Activated CD8-positive, alpha-beta T cell treated with anti-CD3 and anti-CD28 coated beads, Interleukin-2, amount 10 ng/mL, durations not matched to agents 7 days and 5 days (primary cell): ENCODE measurements around the gene ZBTB7C. TPM values are rescaled to one million over a fixed set of nuclear protein-coding genes. Genes with fewer than 3 reads are reported as not detected.

Experiments
- ATAC-seq: fragments of 150-1000 bp; cut with Tn5 transposase; one replicate; pipeline ENCODE4 v1.10.0; 2021; ENCODE audit warnings: moderate library complexity
- CTCF ChIA-PET: fragments of 350-600 bp; sonication (Branson Sonifier 250); formaldehyde crosslinking; loops from one replicate; lab custom pipeline; 2021; ENCODE audit warnings: antibody characterized with exemption; lab: Charles Lee
- POLR2A ChIA-PET: fragments of 350-600 bp; sonication (Branson Sonifier 250); formaldehyde crosslinking; loops from one replicate; lab custom pipeline; 2021; ENCODE audit warnings: antibody characterized with exemption; lab: Charles Lee
- DNase-seq: peaks from one replicate; pipeline ENCODE4 v3.0.0-alpha.2; 2020
- H3K27ac Mint-ChIP-seq: one replicate; pipeline ENCODE4 v1.8.0; 2021; ENCODE audit warnings: mild to moderate bottlenecking, mixed read lengths
- H3K27me3 Mint-ChIP-seq: one replicate; pipeline ENCODE4 v1.8.0; 2021; ENCODE audit warnings: low read depth, mixed read lengths
- H3K36me3 Mint-ChIP-seq: one replicate; pipeline ENCODE4 v1.8.0; 2021; ENCODE audit warnings: low read depth, mixed read lengths
- H3K4me1 Mint-ChIP-seq: one replicate; pipeline ENCODE4 v1.8.0; 2021; ENCODE audit warnings: low read depth, mixed read lengths
- H3K4me3 Mint-ChIP-seq: one replicate; pipeline ENCODE4 v1.8.0; 2021; ENCODE audit warnings: mild to moderate bottlenecking, mixed read lengths
- H3K9me3 Mint-ChIP-seq: one replicate; pipeline ENCODE4 v1.8.0; 2022; ENCODE audit warnings: mixed read lengths; ENCODE audit not compliant: insufficient read depth
- total RNA-seq, 2 experiments: library from RNA; stranded (reverse); gene quantifications; one replicate each; pipeline ENCODE4 v1.2.3, GENCODE V29; 2021

ZBTB7C gene
- total RNA-seq, 2 experiments from 2014 or later = not detected

DNA sequence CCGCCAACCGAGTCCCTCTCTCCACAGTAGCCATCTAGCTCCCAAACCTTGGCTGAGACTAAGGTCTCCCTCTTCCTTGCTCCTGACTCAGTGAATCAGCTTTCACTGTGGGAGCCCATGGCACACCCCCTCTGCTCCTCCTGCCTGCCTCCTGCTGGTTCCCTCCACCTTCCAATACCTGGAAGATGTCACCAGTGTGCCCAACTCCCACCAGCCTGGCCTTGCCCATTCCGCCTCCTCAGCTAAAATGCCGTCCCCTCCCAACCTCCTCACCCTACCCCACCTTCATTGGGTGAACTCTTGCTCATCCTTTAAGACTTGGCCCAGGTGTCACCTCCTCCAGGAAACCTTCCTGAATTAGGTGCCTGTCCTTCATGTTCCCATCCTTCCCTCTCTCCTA is 348.8 kb downstream of the ZBTB7C start:
- Mint-ChIP-seq H3K4me1 (no peaks in the 10 kb centered on the region), H3K36me3 (no peaks in the 10 kb centered on the region), H3K4me3 (no peak overlapping the region), H3K27ac (no peak overlapping the region), H3K9me3 (no peaks in the 10 kb centered on the region), H3K27me3 (peaks cover 30% of the 10 kb centered on the region)
- DNase-seq (no peak), ATAC-seq (no peak)
- CTCF ChIA-PET = no interaction called here
- POLR2A ChIA-PET = interaction anchor here (0.7 to 0.8 kb wide), 2 partner anchors 8 to 112 kb away, joined by 3 to 4 read pairs; no protein-coding TSS in a partner anchor

DNA sequence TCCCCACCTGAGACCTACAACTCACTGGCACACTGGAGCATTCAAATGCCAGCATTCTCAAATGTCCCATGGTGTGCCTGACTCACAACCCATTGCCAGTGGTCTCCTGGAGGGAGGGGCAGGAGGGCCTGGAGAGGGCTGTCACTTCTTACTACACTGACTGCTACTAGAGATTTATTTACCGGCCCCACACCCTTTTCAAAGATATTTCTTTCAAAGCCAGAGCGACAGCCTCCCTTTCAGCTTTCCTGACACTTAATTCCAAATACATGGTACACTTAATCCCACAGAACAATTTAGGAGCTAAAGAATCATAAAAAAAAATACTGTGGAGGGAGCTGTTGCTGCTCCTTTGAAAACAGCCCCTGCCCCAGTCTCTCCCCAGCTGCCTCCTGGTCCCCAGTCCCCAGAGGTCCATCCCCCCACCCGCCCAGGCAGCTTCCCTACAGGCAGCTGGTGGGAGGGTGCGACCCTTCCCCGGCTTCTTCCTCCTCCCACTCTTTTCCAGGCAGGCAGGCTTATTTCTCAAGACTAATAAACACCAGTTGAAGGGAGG is 349.6 kb downstream of the ZBTB7C start:
- no peaks in the 10 kb centered on the region for H3K36me3 Mint-ChIP-seq
- H3K4me3 Mint-ChIP-seq = no peak overlapping the region
- DNase-seq (no peak), ATAC-seq (no peak)
- H3K4me1 Mint-ChIP-seq = no peaks in the 10 kb centered on the region
- ChIA-PET CTCF (no interaction called here), POLR2A (interaction anchor here (0.7 to 0.8 kb wide), 2 partner anchors 9 to 111 kb away, joined by 3 to 4 read pairs; no protein-coding TSS in a partner anchor)
- H3K27ac Mint-ChIP-seq = no peak overlapping the region
- H3K9me3 Mint-ChIP-seq = no peaks in the 10 kb centered on the region
- peaks cover 36% of the 10 kb centered on the region for H3K27me3 Mint-ChIP-seq

GRCh38 chr18:48058486-48058885 is 350.7 kb downstream of the ZBTB7C start:
- ChIA-PET CTCF (no interaction called here), POLR2A (no interaction called here)
- Mint-ChIP-seq H3K4me1 (no peaks in the 10 kb centered on the region), H3K4me3 (no peak overlapping the region), H3K9me3 (no peaks in the 10 kb centered on the region), H3K36me3 (no peaks in the 10 kb centered on the region), H3K27ac (no peak overlapping the region), H3K27me3 (peaks cover 44% of the 10 kb centered on the region)
- ATAC-seq (no peak), DNase-seq (no peak)

DNA sequence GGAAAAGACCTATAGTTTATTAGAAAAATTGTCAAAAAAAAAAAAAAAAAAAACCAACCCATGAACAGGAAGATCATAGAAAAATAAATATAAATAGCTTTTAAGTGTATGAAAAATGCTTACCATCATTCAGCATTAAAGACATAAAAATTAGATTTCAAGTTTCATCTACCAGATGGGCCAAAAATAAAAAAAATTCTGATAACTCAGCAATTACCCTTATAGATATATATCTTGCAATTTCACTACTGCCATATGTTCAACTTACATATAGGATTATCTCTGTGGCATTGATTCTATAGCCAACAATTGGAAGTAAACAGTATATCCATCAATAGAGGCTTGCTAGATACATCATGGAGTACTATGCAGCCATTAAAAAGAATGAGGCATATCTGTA is 352.2 kb downstream of the ZBTB7C start:
- no peaks in the 10 kb centered on the region for H3K36me3 Mint-ChIP-seq
- H3K9me3 Mint-ChIP-seq = no peaks in the 10 kb centered on the region
- no peaks in the 10 kb centered on the region for H3K4me1 Mint-ChIP-seq
- H3K4me3 Mint-ChIP-seq = no peak overlapping the region
- ChIA-PET CTCF (no interaction called here), POLR2A (no interaction called here)
- no peak for ATAC-seq
- DNase-seq = no peak
- peaks cover 48% of the 10 kb centered on the region for H3K27me3 Mint-ChIP-seq
- H3K27ac Mint-ChIP-seq = no peak overlapping the region

DNA sequence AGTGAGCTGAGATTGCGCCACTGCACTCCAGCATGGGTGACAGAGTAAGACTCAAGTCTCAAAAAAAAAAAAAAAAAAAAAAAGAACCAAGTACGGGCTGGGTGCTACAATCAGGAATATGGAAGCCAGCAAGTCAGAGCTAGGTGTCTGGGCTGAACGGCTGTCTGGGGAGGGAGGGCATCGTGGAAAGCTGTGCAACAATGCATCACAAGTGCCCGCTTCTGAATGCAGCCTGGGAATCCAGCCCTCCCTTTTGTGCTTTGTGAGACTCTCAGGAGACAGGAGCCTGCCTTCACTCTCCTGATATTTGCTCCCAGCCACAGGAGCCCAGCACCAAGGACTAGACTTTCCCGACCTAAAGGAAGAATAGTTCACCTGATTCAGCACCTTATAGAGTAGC is 353.8 kb downstream of the ZBTB7C start:
- CTCF ChIA-PET = no interaction called here
- POLR2A ChIA-PET = no interaction called here
- H3K4me3 Mint-ChIP-seq = no peak overlapping the region
- no peak for DNase-seq
- no peak for ATAC-seq
- no peak overlapping the region for H3K27ac Mint-ChIP-seq
- no peaks in the 10 kb centered on the region for H3K9me3 Mint-ChIP-seq
- H3K27me3 Mint-ChIP-seq = peaks cover 42% of the 10 kb centered on the region
- H3K4me1 Mint-ChIP-seq = no peaks in the 10 kb centered on the region
- no peaks in the 10 kb centered on the region for H3K36me3 Mint-ChIP-seq

DNA sequence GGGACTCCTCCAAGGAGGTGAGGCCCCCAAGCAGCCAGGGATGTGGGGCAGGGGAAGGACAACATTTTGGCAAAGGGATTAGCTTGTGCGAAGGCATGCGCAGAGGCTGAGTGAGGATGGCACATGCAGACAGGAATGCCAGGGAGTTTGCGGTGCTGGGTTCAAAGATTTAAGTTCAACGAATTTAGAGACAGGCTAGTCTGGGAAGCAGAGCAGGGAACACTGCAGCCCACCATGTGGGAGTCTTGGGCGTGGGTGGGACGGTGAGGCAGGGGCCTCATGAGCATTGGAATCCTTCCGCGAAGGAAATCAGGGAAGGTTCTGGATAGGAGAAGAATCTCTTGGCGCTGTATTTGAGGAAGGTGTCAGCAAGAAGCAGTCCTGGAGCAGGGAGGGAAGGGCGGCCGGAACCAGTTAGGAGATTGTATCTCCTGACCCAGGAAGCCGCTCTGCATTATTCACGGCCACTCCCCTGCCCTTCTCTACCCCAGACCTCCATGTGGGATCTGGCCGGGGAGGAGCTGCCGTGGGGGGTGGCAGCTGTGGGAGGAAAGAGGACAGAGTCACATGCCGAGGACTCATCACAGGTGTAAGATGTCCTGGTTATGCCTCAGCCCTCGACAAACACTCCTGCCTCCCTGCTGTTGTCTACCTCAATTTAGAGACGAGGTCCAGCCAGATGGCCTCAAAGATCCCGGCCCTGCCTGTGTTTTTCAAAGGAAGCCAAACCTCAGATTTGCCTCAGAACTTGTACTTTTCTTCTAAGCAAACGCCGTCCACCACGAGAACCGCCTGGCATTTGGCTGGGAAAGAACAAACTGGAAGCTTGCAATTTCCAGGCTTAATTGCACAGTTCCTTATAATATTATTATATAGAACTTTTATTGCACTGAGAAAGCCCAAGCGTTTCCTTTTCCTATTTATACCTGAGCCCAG is 355.0 kb downstream of the ZBTB7C start:
- no peak for ATAC-seq
- CTCF ChIA-PET = no interaction called here

GRCh38 chr18:48052842-48053241 is 356.3 kb downstream of the ZBTB7C start:
- no peaks in the 10 kb centered on the region for H3K9me3 Mint-ChIP-seq
- ChIA-PET POLR2A (no interaction called here), CTCF (no interaction called here)
- H3K4me3 Mint-ChIP-seq = no peak overlapping the region
- ATAC-seq (no peak), DNase-seq (no peak)
- H3K27ac Mint-ChIP-seq = no peak overlapping the region
- peaks cover 31% of the 10 kb centered on the region for H3K27me3 Mint-ChIP-seq
- no peaks in the 10 kb centered on the region for H3K36me3 Mint-ChIP-seq
- no peaks in the 10 kb centered on the region for H3K4me1 Mint-ChIP-seq

More for the DNA sequence above, 355.0 kb downstream of the ZBTB7C start:
- DNase-seq = no peak
- no peaks in the 10 kb centered on the region for H3K4me1 Mint-ChIP-seq
- no peak overlapping the region for H3K27ac Mint-ChIP-seq
- H3K27me3 Mint-ChIP-seq = peaks cover 37% of the 10 kb centered on the region
- POLR2A ChIA-PET = no interaction called here
- H3K9me3 Mint-ChIP-seq = no peaks in the 10 kb centered on the region
- H3K4me3 Mint-ChIP-seq = no peak overlapping the region
- no peaks in the 10 kb centered on the region for H3K36me3 Mint-ChIP-seq

GRCh38 chr18:48051945-48052840 is 357.0 kb downstream of the ZBTB7C start:
- Mint-ChIP-seq H3K4me3 (no peak overlapping the region), H3K27me3 (peaks cover 26% of the 10 kb centered on the region), H3K4me1 (no peaks in the 10 kb centered on the region), H3K9me3 (no peaks in the 10 kb centered on the region), H3K36me3 (no peaks in the 10 kb centered on the region), H3K27ac (no peak overlapping the region)
- ATAC-seq (no peak), DNase-seq (no peak)
- POLR2A ChIA-PET = no interaction called here
- CTCF ChIA-PET = no interaction called here

- DNase-seq (no peak), ATAC-seq (no peak)
- Mint-ChIP-seq H3K9me3 (no peaks in the 10 kb centered on the region), H3K4me1 (no peaks in the 10 kb centered on the region), H3K36me3 (no peaks in the 10 kb centered on the region), H3K27me3 (peaks cover 20% of the 10 kb centered on the region), H3K4me3 (no peak overlapping the region), H3K27ac (no peak overlapping the region)
- CTCF ChIA-PET = no interaction called here
- POLR2A ChIA-PET = no interaction called here
Measured at GRCh38 chr18:48050176-48050575, 359.0 kb downstream of the ZBTB7C start.

DNA sequence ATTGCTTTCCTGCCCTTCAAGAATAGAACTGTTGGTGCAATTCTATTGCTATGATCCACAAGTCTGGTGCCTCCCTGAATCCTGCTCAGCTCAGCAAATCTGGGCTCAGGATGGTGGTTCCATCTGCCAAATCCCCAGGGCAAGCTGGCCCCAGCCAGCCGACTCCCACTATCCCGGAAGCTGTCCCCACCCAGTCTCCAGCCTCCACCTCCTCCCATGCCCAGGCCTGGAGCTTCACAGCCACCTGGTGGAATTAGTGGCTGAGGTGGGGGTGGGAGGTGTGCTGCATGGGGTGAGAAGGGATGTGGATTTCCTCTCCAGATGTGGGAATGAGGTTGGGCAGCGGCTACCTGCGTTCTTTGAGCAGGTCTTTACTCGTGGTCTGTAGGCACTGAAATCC is 359.4 kb downstream of the ZBTB7C start:
- ATAC-seq (no peak), DNase-seq (no peak)
- H3K36me3 Mint-ChIP-seq = no peaks in the 10 kb centered on the region
- peaks cover 16% of the 10 kb centered on the region for H3K27me3 Mint-ChIP-seq
- no peaks in the 10 kb centered on the region for H3K9me3 Mint-ChIP-seq
- ChIA-PET CTCF (no interaction called here), POLR2A (no interaction called here)
- H3K4me3 Mint-ChIP-seq = no peak overlapping the region
- H3K27ac Mint-ChIP-seq = no peak overlapping the region
- H3K4me1 Mint-ChIP-seq = no peaks in the 10 kb centered on the region

DNA sequence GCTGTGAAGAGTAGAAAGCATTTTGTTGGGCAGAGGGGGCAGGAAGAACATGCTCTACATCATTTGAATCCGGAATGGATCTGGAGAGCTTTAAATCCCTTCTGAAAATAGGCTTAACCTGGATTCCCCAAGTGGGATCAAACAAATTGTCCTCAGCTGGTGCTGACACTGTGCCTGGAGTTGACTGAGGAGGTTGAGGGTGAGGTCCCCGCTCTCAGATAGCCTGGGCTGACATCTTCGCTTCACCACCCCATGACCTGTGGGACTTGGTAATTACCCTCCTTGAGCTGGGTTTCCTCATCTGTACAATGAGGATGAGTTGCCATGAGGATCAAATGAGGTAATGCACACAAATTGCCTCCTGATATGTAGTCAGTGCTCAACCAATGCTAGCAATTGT is 360.9 kb downstream of the ZBTB7C start:
- ATAC-seq = no peak
- Mint-ChIP-seq H3K9me3 (no peaks in the 10 kb centered on the region), H3K4me1 (no peaks in the 10 kb centered on the region), H3K27ac (no peak overlapping the region), H3K36me3 (no peaks in the 10 kb centered on the region), H3K4me3 (no peak overlapping the region), H3K27me3 (peaks cover 9% of the 10 kb centered on the region)
- ChIA-PET POLR2A (no interaction called here), CTCF (interaction anchor here (1.4 kb wide), 1 partner anchor 18 kb away, joined by 5 read pairs; no protein-coding TSS in a partner anchor)
- no peak for DNase-seq
